Testis (tissue), 3 donors: ENCODE measurements around the gene KIF25. TPM values are rescaled to one million over a fixed set of nuclear protein-coding genes. Genes with fewer than 3 reads are reported as not detected.

Experiments
- DNase-seq: peaks from one replicate; pipeline ENCODE4 v3.0.0-alpha.2; 2019
- H3K27ac ChIP-seq, 2 donors: fragments of 200-600 bp; sonication (generic); one replicate each; pipeline ENCODE4 v1.5.1; 2019
- H3K27me3 ChIP-seq: fragments of 200-600 bp; sonication (generic); one replicate; pipeline ENCODE4 v1.5.1; 2019
- H3K36me3 ChIP-seq: fragments of 200-600 bp; sonication (generic); one replicate; pipeline ENCODE4 v1.5.1; 2017; ENCODE audit warnings: low read depth; ENCODE audit errors: missing control alignments
- H3K4me1 ChIP-seq: fragments of 200-600 bp; sonication (generic); one replicate; pipeline ENCODE4 v1.5.1; 2019
- H3K4me3 ChIP-seq, 2 donors: fragments of 200-600 bp; sonication (generic); one replicate each; pipeline ENCODE4 v1.5.1; 2017 to 2019
- H3K9me3 ChIP-seq: fragments of 200-600 bp; sonication (generic); one replicate; pipeline ENCODE4 v1.5.1; 2017
- POLR2A ChIP-seq: fragments of 450-650 bp; IDR thresholded peaks from one replicate; pipeline ENCODE4 v1.6.1; 2017; ENCODE audit warnings: antibody characterized with exemption, mild to moderate bottlenecking, moderate library complexity
- WGBS, 2 donors: methylation state at CpG; one replicate each; pipeline ENCODE4 v1.1.5; 2018; 5-methylcytosine and 5-hydroxymethylcytosine counted together
- intact Hi-C: fragments of 100-400 bp; cut with DNase I; formaldehyde crosslinking; loops from one replicate; pipeline ENCODE4 v1.15.1; 2023; ENCODE audit warnings: low total_unique reads
- polyA plus RNA-seq: library from polyadenylated mRNA; stranded (reverse); fragments of 350-450 nt; fragmentation: Illumina TruSeq; extraction: RNeasy Lipid Tissue Mini Kit (QIAGEN cat#74804); gene quantifications from one replicate; pipeline ENCODE4 v1.2.3, GENCODE V29; 2014; ENCODE audit warnings: low read depth, low replicate concordance; ENCODE audit not compliant: insufficient read depth
- total RNA-seq, 2 donors: library from RNA; depleted of rRNA; stranded (reverse); fragments of >200 nt; gene quantifications; one replicate each; pipeline ENCODE4 v1.2.3, GENCODE V29; 2016
- TF ChIP-seq, protein P1 (sequence below), 3 experiments: fragments of 450-650 bp in 2 of 3; fragments of 200-600 bp in 1 of 3; sonication (generic) in 1 of 3; IDR thresholded peaks; one replicate each; pipeline ENCODE4 v1.5.1; 2016 to 2019; ENCODE audit warnings: antibody characterized with exemption in 3 of 3, mild to moderate bottlenecking in 2 of 3, moderate library complexity in 1 of 3

Gene KIF25
- total and polyA plus RNA-seq, 3 donors from 2014 or later: 1.1 to 5.0 (median 1.6) TPM

- Histone ChIP-seq H3K9me3 (no peaks in the 10 kb centered on the region), H3K36me3 (no peaks in the 10 kb centered on the region), H3K4me3 (no peak overlapping the region), H3K4me1 (peaks cover 6% of the 10 kb centered on the region), H3K27ac (no peak overlapping the region), H3K27me3 (no peaks in the 10 kb centered on the region)
- WGBS, 2 donors: 90 to 94% methylated on average over 10 to 31 of the region's 31 CpGs
- DNase-seq: no peak
- no peak for TF ChIP-seq POLR2A
- TF ChIP-seq, protein P1, sequence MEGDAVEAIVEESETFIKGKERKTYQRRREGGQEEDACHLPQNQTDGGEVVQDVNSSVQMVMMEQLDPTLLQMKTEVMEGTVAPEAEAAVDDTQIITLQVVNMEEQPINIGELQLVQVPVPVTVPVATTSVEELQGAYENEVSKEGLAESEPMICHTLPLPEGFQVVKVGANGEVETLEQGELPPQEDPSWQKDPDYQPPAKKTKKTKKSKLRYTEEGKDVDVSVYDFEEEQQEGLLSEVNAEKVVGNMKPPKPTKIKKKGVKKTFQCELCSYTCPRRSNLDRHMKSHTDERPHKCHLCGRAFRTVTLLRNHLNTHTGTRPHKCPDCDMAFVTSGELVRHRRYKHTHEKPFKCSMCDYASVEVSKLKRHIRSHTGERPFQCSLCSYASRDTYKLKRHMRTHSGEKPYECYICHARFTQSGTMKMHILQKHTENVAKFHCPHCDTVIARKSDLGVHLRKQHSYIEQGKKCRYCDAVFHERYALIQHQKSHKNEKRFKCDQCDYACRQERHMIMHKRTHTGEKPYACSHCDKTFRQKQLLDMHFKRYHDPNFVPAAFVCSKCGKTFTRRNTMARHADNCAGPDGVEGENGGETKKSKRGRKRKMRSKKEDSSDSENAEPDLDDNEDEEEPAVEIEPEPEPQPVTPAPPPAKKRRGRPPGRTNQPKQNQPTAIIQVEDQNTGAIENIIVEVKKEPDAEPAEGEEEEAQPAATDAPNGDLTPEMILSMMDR (IDR thresholded peaks at IDR 0.05): no peak
- intact Hi-C loops: no loop called here
These were observed 65.1 kb downstream of the KIF25 start for GRCh38 chr6:168062346-168063289.

DNA sequence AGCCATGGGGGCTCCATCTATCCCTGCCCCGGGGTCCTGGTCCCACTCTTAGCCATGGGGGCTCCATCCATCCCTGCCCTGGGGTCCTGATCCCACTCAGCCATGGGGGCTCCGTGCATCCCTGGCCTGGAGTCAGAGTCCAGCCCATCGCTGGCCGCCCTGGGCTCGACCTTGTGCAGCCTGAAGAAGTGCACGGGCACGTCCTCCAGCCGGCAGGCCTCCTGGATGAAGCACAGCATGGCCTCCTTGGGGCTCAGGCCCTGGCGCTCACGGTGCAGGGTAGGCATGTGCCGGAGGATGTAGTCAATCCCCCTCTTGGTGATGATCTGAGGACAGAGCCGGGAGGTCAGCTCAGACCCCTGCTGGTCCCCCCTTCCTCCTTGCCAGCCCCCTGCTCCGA, 66.0 kb downstream of the KIF25 start:
- no peaks in the 10 kb centered on the region for H3K9me3 ChIP-seq
- H3K27ac ChIP-seq: no peak overlapping the region
- no peaks in the 10 kb centered on the region for H3K36me3 ChIP-seq
- peaks cover 6% of the 10 kb centered on the region for H3K4me1 ChIP-seq
- no peaks in the 10 kb centered on the region for H3K27me3 ChIP-seq
- H3K4me3 ChIP-seq: no peak overlapping the region
- no peak for TF ChIP-seq POLR2A
- no peak for DNase-seq
- intact Hi-C loops: no loop called here
- WGBS, 2 donors: 87 to 98% methylated on average over 6 to 10 of the region's 13 CpGs

- H3K4me1 ChIP-seq: peaks cover 6% of the 10 kb centered on the region
- DNase-seq: no peak
- no peaks in the 10 kb centered on the region for H3K36me3 ChIP-seq
- H3K27ac ChIP-seq: no peak overlapping the region
- H3K4me3 ChIP-seq: no peak overlapping the region
- no peak for TF ChIP-seq POLR2A
- TF ChIP-seq, protein P1 (IDR thresholded peaks at IDR 0.05): no peak
- 88 to 97% methylated on average over 7 to 11 of the region's 11 CpGs for WGBS, 2 donors
- H3K9me3 ChIP-seq: no peaks in the 10 kb centered on the region
- H3K27me3 ChIP-seq: no peaks in the 10 kb centered on the region
- intact Hi-C loops: no loop called here
These were observed 66.8 kb downstream of the KIF25 start for GRCh38 chr6:168064226-168064807.

DNA sequence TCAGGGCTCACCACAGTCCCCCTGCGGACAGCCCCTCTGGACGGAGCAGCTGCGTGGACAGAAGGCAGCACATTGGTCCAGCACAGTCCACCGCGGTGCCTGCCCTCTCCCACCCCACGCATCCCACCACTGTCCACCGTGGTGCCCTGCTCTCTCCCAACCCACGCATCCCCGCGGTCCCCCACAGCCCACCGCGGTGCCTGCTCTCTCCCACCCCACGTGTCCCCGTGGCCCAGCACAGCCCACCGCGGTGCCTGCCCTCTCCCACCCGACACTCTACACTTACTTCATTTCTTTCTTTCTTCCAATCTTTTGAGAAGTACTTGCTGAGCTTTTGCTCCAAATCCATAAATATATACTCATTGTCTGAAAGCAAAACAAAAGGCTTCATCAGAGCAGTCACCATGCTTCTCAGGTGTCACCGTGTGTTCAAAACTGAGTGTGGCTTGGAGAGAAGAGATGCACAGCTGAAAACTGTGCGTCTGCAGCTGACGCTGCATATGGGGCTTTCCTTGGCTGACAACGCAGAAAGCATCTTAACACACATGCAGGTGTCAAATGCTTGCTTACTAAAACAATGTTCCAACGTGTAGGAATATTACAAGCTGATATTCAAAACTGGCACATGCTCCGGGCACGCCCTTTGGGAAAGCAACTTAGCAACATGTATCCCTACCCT, 69.7 kb downstream of the KIF25 start:
- DNase-seq: no peak
- H3K27me3 ChIP-seq: no peaks in the 10 kb centered on the region
- no peaks in the 10 kb centered on the region for H3K9me3 ChIP-seq
- no peaks in the 10 kb centered on the region for H3K4me1 ChIP-seq
- TF ChIP-seq POLR2A: no peak
- TF ChIP-seq, protein P1 (IDR thresholded peaks at IDR 0.05): no peak
- no peak overlapping the region for H3K27ac ChIP-seq
- WGBS, 2 donors: 91 to 93% methylated on average over 21 to 24 of the region's 24 CpGs
- H3K36me3 ChIP-seq: no peaks in the 10 kb centered on the region
- intact Hi-C loops: no loop called here
- H3K4me3 ChIP-seq: no peak overlapping the region

DNA sequence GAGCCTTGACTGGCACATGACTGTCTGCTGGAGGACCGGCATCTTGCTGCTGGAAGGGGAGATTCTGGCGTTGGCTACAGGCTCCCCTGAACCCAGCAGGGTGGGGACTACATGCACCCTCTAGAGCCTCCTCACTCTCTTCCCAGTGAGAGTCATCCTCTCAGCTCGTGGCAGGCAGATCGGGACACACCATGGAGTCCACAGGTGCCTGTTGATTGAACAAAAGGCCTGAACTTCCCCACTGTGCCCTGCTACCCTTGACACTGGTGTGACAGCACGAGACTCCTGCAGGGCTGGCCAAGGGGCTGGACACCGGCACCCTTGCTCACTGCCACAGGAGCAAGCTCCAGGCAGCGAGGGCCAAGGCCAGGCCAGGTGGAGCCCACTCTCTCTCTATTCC, 73.3 kb downstream of the KIF25 start:
- no peak for TF ChIP-seq POLR2A
- TF ChIP-seq, protein P1 (IDR thresholded peaks at IDR 0.05): no peak
- Histone ChIP-seq H3K9me3 (no peaks in the 10 kb centered on the region), H3K27me3 (no peaks in the 10 kb centered on the region), H3K36me3 (no peaks in the 10 kb centered on the region), H3K4me1 (no peaks in the 10 kb centered on the region), H3K27ac (no peak overlapping the region), H3K4me3 (no peak overlapping the region)
- DNase-seq: no peak
- 90 to 92% methylated on average over 7 of the region's 7 CpGs for WGBS, 2 donors
- intact Hi-C loops: no loop called here
